SU-DHL-6 (cell line): ENCODE measurements around the gene RALGAPA1.

ENCODE experiments used
- H2AFZ ChIP-seq: fragments of 200-600 bp; sonication (generic); 2 replicates; pipeline ENCODE4 v1.6.1; 2014; ENCODE audit warnings: low read depth, mild to moderate bottlenecking, moderate library complexity, mixed read lengths, antibody characterized with exemption, low read length; ENCODE audit not compliant: severe bottlenecking
- H3F3A ChIP-seq: fragments of 200-600 bp; shearing (Covaris generic); 2 replicates; pipeline ENCODE4 v1.6.0; 2016; ENCODE audit warnings: antibody characterized with exemption, mild to moderate bottlenecking; ENCODE audit not compliant: insufficient read depth
- H3K27ac ChIP-seq: fragments of 200-600 bp; sonication (generic); 2 replicates; pipeline ENCODE4 v1.5.1; 2016; ENCODE audit warnings: low read depth, mild to moderate bottlenecking, low read length, moderate library complexity, mixed read lengths
- H3K27me3 ChIP-seq: fragments of 200-600 bp; sonication (generic), shearing (Covaris generic); 2 replicates; pipeline ENCODE4 v1.6.0; 2014; ENCODE audit warnings: mild to moderate bottlenecking, low read length
- H3K36me3 ChIP-seq: fragments of 200-600 bp; sonication (generic); 2 replicates; pipeline ENCODE4 v1.6.1; 2014; ENCODE audit warnings: mild to moderate bottlenecking, low read length, mixed read lengths
- H3K4me2 ChIP-seq: fragments of 300-600, 200-600 bp; shearing (Covaris generic), sonication (generic); 2 replicates; pipeline ENCODE4 v1.6.0; 2014; ENCODE audit warnings: low read length, low read depth, mild to moderate bottlenecking; ENCODE audit not compliant: poor library complexity, severe bottlenecking
- H3K4me3 ChIP-seq: fragments of 200-600 bp; sonication (generic); 2 replicates; pipeline ENCODE4 v1.5.1; 2014; ENCODE audit warnings: antibody characterized with exemption, low read length, mild to moderate bottlenecking, mixed read lengths; ENCODE audit not compliant: insufficient read depth, poor library complexity, severe bottlenecking
- H3K79me2 ChIP-seq: fragments of 200-600 bp; sonication (generic); 2 replicates; pipeline ENCODE4 v1.6.1; 2014; ENCODE audit warnings: mild to moderate bottlenecking, low read length, moderate library complexity; ENCODE audit not compliant: insufficient read depth
- H3K9ac ChIP-seq: fragments of 200-600 bp; sonication (generic); 2 replicates; pipeline ENCODE4 v1.7.0; 2014; ENCODE audit warnings: mild to moderate bottlenecking, low read length
- H3K9me2 ChIP-seq: fragments of 200-600 bp; sonication (generic); replicated peaks from 2 replicates; pipeline ENCODE4 v1.6.1; 2014; ENCODE audit warnings: low read length; ENCODE audit not compliant: insufficient read depth
- H3K9me3 ChIP-seq: fragments of 200-600 bp; sonication (generic); 2 replicates; pipeline ENCODE4 v1.6.1; 2014; ENCODE audit warnings: low read length, mixed read lengths; ENCODE audit not compliant: insufficient read depth
- H4K20me1 ChIP-seq: fragments of 200-600 bp; sonication (generic); 2 replicates; pipeline ENCODE4 v1.6.1; 2014; ENCODE audit warnings: low read depth, mild to moderate bottlenecking, antibody characterized with exemption, low read length, moderate library complexity, mixed read lengths
- EZH2phosphoT487 ChIP-seq: fragments of 200-600 bp; sonication (generic), shearing (Covaris generic); conservative IDR thresholded peaks from 2 replicates; pipeline ENCODE4 v1.6.1; 2018; ENCODE audit warnings: mild to moderate bottlenecking, antibody characterized with exemption, low read length, moderate library complexity, mixed read lengths
- TF ChIP-seq, protein P1 (sequence below): fragments of 200-600 bp; sonication (generic); IDR thresholded peaks from one replicate; pipeline ENCODE4 v1.5.1; 2017; ENCODE audit warnings: antibody characterized with exemption, mild to moderate bottlenecking, low read length, moderate library complexity; ENCODE audit not compliant: insufficient read depth, poor library complexity, severe bottlenecking

RALGAPA1 gene

DNA sequence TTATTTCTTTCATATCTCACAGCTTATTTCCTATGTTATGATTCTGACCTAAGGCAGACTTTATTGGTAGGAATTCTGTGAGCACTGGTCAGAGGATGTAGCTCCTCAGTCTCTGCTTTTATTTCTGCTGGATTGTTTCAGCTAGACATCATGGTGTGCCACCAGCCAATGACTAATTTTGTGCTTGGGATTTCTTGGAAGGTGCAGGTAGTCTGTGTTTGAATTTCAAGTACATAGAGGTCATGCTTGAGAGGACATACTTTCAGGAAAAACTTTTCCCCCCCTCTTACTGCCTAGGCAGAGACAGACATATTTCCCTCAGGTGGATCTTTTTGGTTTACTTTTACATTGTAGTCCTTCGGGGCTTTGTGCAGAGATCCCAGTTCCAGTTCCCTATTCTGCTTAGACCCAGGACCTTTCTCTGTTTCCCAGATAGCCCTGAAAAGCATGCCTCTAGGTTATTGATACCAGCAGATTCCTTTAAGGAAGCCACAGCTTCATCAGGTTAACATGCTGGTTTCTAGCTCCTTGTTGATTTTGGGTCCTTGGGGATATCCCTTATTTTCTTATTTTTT is 45.7 kb upstream of the RALGAPA1 start:
- H3K27me3 ChIP-seq = no peaks in the 10 kb centered on the region
- peak overlapping the region; percentile 90 for H3K27ac ChIP-seq
- H3K9me2 ChIP-seq = no peaks in the 10 kb centered on the region
- H2AFZ ChIP-seq = no peak overlapping the region
- H3K4me3 ChIP-seq = no peak overlapping the region
- H3K36me3 ChIP-seq = peaks cover 15% of the 10 kb centered on the region; the same call in 1 of the 2 replicates
- no peaks in the 10 kb centered on the region for H3K9me3 ChIP-seq
- no peaks in the 10 kb centered on the region for H3K79me2 ChIP-seq
- H3F3A ChIP-seq = peaks cover 13% of the 10 kb centered on the region
- H3K9ac ChIP-seq = peak overlapping the region; percentile 40
- H4K20me1 ChIP-seq = no peaks in the 10 kb centered on the region
- H3K4me2 ChIP-seq = peak overlapping the region; percentile 79
- TF ChIP-seq, protein P1, sequence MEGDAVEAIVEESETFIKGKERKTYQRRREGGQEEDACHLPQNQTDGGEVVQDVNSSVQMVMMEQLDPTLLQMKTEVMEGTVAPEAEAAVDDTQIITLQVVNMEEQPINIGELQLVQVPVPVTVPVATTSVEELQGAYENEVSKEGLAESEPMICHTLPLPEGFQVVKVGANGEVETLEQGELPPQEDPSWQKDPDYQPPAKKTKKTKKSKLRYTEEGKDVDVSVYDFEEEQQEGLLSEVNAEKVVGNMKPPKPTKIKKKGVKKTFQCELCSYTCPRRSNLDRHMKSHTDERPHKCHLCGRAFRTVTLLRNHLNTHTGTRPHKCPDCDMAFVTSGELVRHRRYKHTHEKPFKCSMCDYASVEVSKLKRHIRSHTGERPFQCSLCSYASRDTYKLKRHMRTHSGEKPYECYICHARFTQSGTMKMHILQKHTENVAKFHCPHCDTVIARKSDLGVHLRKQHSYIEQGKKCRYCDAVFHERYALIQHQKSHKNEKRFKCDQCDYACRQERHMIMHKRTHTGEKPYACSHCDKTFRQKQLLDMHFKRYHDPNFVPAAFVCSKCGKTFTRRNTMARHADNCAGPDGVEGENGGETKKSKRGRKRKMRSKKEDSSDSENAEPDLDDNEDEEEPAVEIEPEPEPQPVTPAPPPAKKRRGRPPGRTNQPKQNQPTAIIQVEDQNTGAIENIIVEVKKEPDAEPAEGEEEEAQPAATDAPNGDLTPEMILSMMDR = no peak
- no peak for TF ChIP-seq EZH2phosphoT487

DNA sequence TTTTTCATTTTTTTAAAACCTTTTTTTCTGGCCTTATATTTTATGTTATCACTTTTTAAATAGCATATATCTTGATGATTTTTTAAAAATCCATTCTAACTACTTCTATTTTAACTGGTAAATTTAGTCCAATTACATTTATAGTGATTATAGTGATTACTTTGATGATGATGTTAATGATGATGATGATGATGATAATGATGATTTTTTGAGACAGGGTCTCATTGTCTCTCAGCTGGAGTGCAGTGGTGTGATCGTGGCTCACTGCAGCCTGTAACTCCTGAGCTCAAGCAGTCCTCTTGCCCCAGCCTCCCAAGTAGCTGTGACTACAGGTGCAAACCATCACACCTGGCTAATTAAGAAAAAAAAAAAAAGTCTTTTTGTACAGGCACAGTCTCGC is 44.1 kb upstream of the RALGAPA1 start:
- H3K9ac ChIP-seq = no peak overlapping the region
- H3K4me2 ChIP-seq = no peak overlapping the region
- no peak overlapping the region for H3K4me3 ChIP-seq
- H3F3A ChIP-seq = peaks cover 13% of the 10 kb centered on the region
- no peaks in the 10 kb centered on the region for H3K79me2 ChIP-seq
- H4K20me1 ChIP-seq = no peaks in the 10 kb centered on the region
- TF ChIP-seq, protein P1 = no peak
- no peak for TF ChIP-seq EZH2phosphoT487
- H3K36me3 ChIP-seq = peaks cover 15% of the 10 kb centered on the region; the same call in 1 of the 2 replicates
- H3K27ac ChIP-seq = no peak overlapping the region
- no peaks in the 10 kb centered on the region for H3K27me3 ChIP-seq
- H2AFZ ChIP-seq = no peak overlapping the region
- no peaks in the 10 kb centered on the region for H3K9me3 ChIP-seq
- H3K9me2 ChIP-seq = no peaks in the 10 kb centered on the region

DNA sequence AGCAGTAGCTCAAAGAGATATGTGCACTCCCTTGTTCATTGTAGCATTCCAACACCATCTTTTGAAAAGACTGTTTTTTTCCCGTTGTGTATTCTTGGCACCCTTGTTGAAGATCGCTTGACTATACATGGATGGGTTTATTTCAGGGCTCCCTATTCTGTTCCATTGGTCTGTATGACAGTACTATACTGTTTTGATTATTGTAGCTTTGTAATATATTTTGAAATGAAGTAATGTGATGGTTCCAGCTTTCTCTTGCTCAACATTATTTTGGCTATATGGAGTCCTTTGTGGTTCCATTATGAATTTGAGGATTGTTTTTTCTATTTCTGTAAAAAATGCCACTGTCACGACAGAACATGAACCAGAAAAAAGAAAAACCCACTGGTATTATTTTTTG is 42.7 kb upstream of the RALGAPA1 start:
- peaks cover 13% of the 10 kb centered on the region; the same call in 1 of the 2 replicates for H3K36me3 ChIP-seq
- H3K4me3 ChIP-seq = no peak overlapping the region
- H3K27ac ChIP-seq = no peak overlapping the region
- no peak for TF ChIP-seq EZH2phosphoT487
- TF ChIP-seq, protein P1 = no peak
- no peak overlapping the region for H2AFZ ChIP-seq
- no peaks in the 10 kb centered on the region for H3K79me2 ChIP-seq
- H3K9ac ChIP-seq = no peak overlapping the region
- H3K9me2 ChIP-seq = no peaks in the 10 kb centered on the region
- H3F3A ChIP-seq = peaks cover 13% of the 10 kb centered on the region
- H4K20me1 ChIP-seq = no peaks in the 10 kb centered on the region
- no peaks in the 10 kb centered on the region for H3K9me3 ChIP-seq
- H3K27me3 ChIP-seq = no peaks in the 10 kb centered on the region
- H3K4me2 ChIP-seq = no peak overlapping the region
